AG04450 (cell line): Measurements from ENCODE around the gene RTN4RL1. TPM values are rescaled to one million over a fixed set of nuclear protein-coding genes. Genes with fewer than 3 reads are reported as not detected.

ENCODE experiments used
- CTCF ChIA-PET: fragments of 300-600, 350-600 bp; formaldehyde crosslinking; extraction: SDS; loops from one replicate; lab custom pipeline; 2022; ENCODE audit warnings: antibody characterized with exemption, inconsistent platforms; lab: Charles Lee
- POLR2A ChIA-PET: fragments of 350-600 bp; formaldehyde crosslinking; extraction: SDS; loops from one replicate; lab custom pipeline; 2021; ENCODE audit warnings: antibody characterized with exemption, inconsistent platforms; lab: Yijun Ruan, JAX
- DNase-seq: peaks from one replicate; pipeline ENCODE4 v3.0.0-alpha.2; 2011; ENCODE audit warnings: low read depth, low spot score
- H3K27ac ChIP-seq: one replicate; pipeline ENCODE4 v1.5.1; 2012; ENCODE audit warnings: low read depth, low read length, control low read depth
- H3K27me3 ChIP-seq: one replicate; pipeline ENCODE4 v1.6.0; 2012; ENCODE audit warnings: low read length; ENCODE audit not compliant: control insufficient read depth, insufficient read depth
- H3K4me3 ChIP-seq: 2 replicates; pipeline ENCODE4 v1.5.1; 2011; ENCODE audit warnings: mild to moderate bottlenecking, low read depth, low read length, control low read depth
- H3K9me3 ChIP-seq: 2 replicates; pipeline ENCODE4 v1.5.1; 2012; ENCODE audit warnings: low read length; ENCODE audit not compliant: control insufficient read depth, insufficient read depth
- polyA plus RNA-seq: library from polyadenylated mRNA; depleted of rRNA; stranded (reverse); fragments of >200 nt; gene quantifications from 2 replicates; pipeline ENCODE4 v1.2.3, GENCODE V29; 2011
- TF ChIP-seq, protein P1 (sequence below): IDR thresholded peaks from 2 replicates; pipeline ENCODE4 v1.5.1; 2011; ENCODE audit warnings: low read depth, low read length, control low read depth, inconsistent platforms

The RTN4RL1 gene
- polyA plus RNA-seq, 1 experiment, result 0.04 TPM

DNA sequence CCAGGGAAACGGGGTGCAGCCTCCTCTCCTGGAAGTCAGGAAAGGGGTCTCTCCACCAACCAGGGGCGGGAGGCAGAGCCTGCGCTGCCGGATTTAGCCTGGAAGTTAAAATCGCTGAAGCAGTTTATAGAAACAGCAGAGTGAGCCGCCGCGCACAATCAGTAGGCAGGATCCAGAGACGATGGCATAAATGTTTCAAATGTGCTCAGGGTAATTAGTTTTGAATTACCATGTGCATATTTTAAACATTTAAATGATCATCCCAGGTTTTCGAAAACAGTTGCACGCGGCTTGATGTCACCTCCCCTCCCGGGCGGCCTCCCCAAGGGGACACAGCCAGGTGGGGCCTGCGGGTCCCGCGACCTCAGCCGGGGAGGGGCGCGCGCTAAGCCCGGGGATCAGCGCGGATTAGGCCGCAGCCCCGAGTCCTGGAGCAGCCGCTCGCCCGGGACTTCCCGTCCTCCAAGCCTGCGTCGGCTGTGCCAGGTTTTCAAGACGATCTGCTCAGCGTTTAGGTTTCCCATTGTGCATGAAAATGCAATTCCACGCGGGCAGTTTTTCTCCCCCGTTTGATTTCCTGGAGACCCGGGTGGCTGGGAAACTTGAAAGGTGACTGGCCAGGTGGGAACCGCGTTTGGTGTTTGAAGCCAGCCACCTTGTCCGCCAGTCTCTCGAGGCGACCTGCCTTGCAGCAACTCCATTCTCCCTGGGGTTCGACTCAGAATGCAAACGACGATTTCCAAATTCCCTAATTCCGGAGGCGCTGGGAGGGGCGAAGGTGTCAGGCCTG lies 117.0 kb downstream of the RTN4RL1 start:
- H3K4me3 ChIP-seq, result peak overlapping the region; percentile 32
- DNase-seq, result no peak
- TF ChIP-seq, protein P1, sequence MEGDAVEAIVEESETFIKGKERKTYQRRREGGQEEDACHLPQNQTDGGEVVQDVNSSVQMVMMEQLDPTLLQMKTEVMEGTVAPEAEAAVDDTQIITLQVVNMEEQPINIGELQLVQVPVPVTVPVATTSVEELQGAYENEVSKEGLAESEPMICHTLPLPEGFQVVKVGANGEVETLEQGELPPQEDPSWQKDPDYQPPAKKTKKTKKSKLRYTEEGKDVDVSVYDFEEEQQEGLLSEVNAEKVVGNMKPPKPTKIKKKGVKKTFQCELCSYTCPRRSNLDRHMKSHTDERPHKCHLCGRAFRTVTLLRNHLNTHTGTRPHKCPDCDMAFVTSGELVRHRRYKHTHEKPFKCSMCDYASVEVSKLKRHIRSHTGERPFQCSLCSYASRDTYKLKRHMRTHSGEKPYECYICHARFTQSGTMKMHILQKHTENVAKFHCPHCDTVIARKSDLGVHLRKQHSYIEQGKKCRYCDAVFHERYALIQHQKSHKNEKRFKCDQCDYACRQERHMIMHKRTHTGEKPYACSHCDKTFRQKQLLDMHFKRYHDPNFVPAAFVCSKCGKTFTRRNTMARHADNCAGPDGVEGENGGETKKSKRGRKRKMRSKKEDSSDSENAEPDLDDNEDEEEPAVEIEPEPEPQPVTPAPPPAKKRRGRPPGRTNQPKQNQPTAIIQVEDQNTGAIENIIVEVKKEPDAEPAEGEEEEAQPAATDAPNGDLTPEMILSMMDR, result no peak
- no peaks in the 10 kb centered on the region for H3K9me3 ChIP-seq
- H3K27ac ChIP-seq, result no peak overlapping the region
- ChIA-PET POLR2A (interaction anchor here (1.1 kb wide), 1 partner anchor 118 kb away, joined by 9 read pairs; the partner anchor contains the start of gene RTN4RL1), CTCF (interaction anchor here (0.8 to 3.1 kb wide), 17 partner anchors 13 to 375 kb away, joined by 3 to 69 read pairs (median 4); partner anchors contain the start of genes DPH1, HIC1 and RTN4RL1)
- H3K27me3 ChIP-seq, result peaks cover 57% of the 10 kb centered on the region

DNA sequence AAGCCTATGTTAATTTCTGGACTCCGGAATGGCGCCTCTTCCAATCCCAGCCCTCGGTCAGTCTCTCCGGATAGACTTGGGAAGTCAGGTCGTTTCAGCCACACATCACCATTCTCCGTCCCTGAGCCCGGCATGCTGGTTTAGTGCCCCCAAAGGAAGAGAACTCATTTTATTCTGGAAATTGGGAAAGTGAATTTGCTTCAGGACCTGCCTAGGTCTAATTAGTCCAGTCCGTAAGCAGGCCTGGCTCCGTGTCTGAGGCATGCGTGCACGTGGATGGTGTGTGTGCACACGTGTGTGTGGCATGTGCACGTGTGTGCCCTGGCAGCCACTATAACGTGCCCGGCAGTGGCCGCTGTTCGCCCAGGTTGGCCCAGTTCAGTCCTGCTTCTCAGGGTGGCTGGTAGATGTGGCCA lies 117.9 kb downstream of the RTN4RL1 start:
- ChIA-PET CTCF (no interaction called here), POLR2A (no interaction called here)
- TF ChIP-seq, protein P1, result no peak
- Histone ChIP-seq H3K27ac (no peak overlapping the region), H3K9me3 (no peaks in the 10 kb centered on the region), H3K4me3 (no peak overlapping the region), H3K27me3 (peaks cover 51% of the 10 kb centered on the region)
- no peak for DNase-seq

DNA sequence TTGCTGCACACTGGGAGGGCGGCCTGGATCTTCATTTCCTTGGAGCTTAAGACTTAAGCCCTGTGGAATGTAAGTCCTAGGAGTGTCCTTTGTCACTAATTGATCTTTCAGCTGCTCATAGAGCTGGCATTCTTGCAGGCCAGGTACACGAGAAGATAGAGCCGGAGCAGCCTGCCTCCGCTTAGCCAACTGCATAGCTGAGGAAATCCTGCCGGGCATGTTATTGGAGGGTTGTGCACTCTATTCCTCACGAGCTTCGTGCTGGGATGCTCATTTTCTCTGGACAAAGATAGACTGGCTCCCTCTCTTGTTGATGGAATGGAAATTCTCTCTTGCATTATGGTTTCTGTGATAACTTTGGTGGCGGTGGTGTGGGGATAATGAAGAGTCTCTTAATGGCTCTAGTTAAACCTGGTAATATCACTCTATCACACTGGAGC lies 118.5 kb downstream of the RTN4RL1 start:
- H3K9me3 ChIP-seq, result no peaks in the 10 kb centered on the region
- POLR2A ChIA-PET, result no interaction called here
- TF ChIP-seq, protein P1, result no peak
- H3K4me3 ChIP-seq, result no peak overlapping the region
- no peak overlapping the region for H3K27ac ChIP-seq
- DNase-seq, result no peak
- peaks cover 45% of the 10 kb centered on the region for H3K27me3 ChIP-seq
- CTCF ChIA-PET, result interaction anchor here (1.0 kb wide), 1 partner anchor 119 kb away, joined by 3 read pairs; no protein-coding TSS in a partner anchor

DNA sequence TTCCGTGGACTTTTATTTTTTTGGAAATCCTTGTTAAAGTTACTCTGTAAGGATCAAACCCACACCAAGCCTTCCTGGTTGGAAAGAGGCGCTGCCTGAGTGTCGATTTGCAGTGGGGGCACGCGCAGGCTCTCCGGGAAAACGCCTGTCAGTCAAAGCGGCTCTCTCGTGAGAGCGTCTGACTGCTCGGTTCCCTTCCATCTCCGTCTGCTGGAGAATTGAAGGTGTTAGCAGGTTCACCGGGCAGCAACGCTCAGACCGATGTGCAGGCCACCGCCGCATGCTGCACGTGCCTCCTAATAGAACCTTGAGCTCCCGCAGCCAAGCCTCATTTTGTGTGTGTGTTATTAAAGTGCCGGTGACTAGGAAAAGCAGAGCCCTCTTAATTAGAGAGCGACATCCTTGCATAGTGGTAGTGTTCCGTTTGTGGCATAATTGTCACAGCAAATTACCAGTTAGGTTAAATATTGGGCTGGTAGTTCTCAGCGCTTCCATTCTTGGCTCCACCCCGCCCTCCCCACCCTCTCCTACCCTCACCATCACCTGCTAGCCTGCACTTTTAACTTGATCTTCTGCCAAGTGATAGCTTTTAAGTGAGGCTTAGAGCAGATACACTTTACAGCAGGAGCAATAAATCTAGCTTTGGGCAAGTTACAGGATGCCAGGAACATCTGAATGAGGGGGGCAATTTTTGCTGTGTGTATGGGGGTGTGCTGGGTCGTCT lies 119.8 kb downstream of the RTN4RL1 start:
- H3K9me3 ChIP-seq, result no peaks in the 10 kb centered on the region
- ChIA-PET CTCF (interaction anchor here (0.6 to 2.0 kb wide), 3 partner anchors 120 to 298 kb away, joined by 3 to 7 read pairs (median 3); partner anchors contain the start of gene RTN4RL1), POLR2A (no interaction called here)
- H3K27me3 ChIP-seq, result peaks cover 39% of the 10 kb centered on the region
- H3K27ac ChIP-seq, result no peak overlapping the region
- H3K4me3 ChIP-seq, result no peak overlapping the region
- DNase-seq, result no peak
- TF ChIP-seq, protein P1, result no peak
